OCI-LY7 (cell line): Measurements from ENCODE around the gene CRYZL1.

Experiments
- CTCF ChIP-seq: fragments of 200-600 bp; sonication (generic); conservative IDR thresholded peaks from 2 replicates; pipeline ENCODE4 v1.5.1; 2014; ENCODE audit warnings: mild to moderate bottlenecking, antibody characterized with exemption, low read length, moderate library complexity, mixed read lengths
- EZH2phosphoT487 ChIP-seq: fragments of 200-600 bp; sonication (generic); IDR thresholded peaks from 2 replicates; pipeline ENCODE4 v1.6.1; 2018; ENCODE audit warnings: low read depth, borderline replicate concordance, mild to moderate bottlenecking, mixed run types, antibody characterized with exemption, low read length, moderate library complexity, mixed read lengths

GRCh38 chr21:33618407-33618806 lies 23.1 kb downstream of the CRYZL1 start:
- no peak for TF ChIP-seq CTCF
- TF ChIP-seq EZH2phosphoT487 = no peak
